GM12878 (cell line): ENCODE measurements around the gene SEC23IP. TPM values are rescaled to one million over a fixed set of nuclear protein-coding genes. Genes with fewer than 3 reads are reported as not detected.

ENCODE experiments used
- ATAC-seq: fragments of 200-7000 bp; cut with Tn5 transposase; 3 replicates; pipeline ENCODE4 v1.9.1; 2020; ENCODE audit warnings: mild to moderate bottlenecking, moderate library complexity
- BruUV-seq: library from RNA; stranded (reverse); fragments of 400-500 nt; replicated peaks from 2 replicates; lab custom pipeline; 2021; lab: Mats Ljungman, UMichigan
- CTCF ChIA-PET: fragments of 300-600 bp; sonication (Branson Sonifier 250); formaldehyde crosslinking; extraction: SDS; loops from one replicate; lab custom pipeline; 2021; ENCODE audit warnings: inconsistent platforms; lab: Yijun Ruan, JAX
- POLR2A ChIA-PET: fragments of 350-600 bp; formaldehyde crosslinking; extraction: SDS; loops from one replicate; lab custom pipeline; 2021; ENCODE audit warnings: inconsistent platforms; lab: Charles Lee
- RAD21 ChIA-PET: fragments of 300-600 bp; sonication (Branson Sonifier 250); formaldehyde crosslinking; loops from one replicate; lab custom pipeline; 2023; ENCODE audit warnings: antibody characterized with exemption; ENCODE audit not compliant: unreplicated experiment; lab: Charles Lee
- SMC1A ChIA-PET: fragments of 300-600 bp; sonication (Branson Sonifier 250); formaldehyde crosslinking; loops from one replicate; lab custom pipeline; 2023; ENCODE audit not compliant: unreplicated experiment, uncharacterized antibody; lab: Charles Lee
- DNase-seq: peaks from one replicate; pipeline ENCODE4 v3.0.0-alpha.2; 2011; ENCODE audit warnings: low read depth, low spot score
- FAIRE-seq: peaks from 3 replicates; lab custom pipeline; 2011; peaks lifted over from hg19 to GRCh38; lab: Jason Lieb, UNC
- H2AFZ ChIP-seq: 2 replicates; pipeline ENCODE4 v1.6.0; 2011; ENCODE audit warnings: low read depth, low read length, control low read depth; ENCODE audit not compliant: control insufficient read depth
- H3K27ac ChIP-seq: 2 replicates; pipeline ENCODE4 v1.5.1; 2011; ENCODE audit warnings: control low read depth; ENCODE audit not compliant: control insufficient read depth, insufficient read depth
- H3K27me3 ChIP-seq, 2 experiments: replicated peaks in 1 of 2; 2 replicates each; pipeline versions ENCODE4 v1.6.0 to v1.6.1; 2011; ENCODE audit warnings: low read length in 1 of 2; ENCODE audit not compliant: control insufficient read depth in 2 of 2, insufficient read depth in 2 of 2
- H3K36me3 ChIP-seq, 2 experiments: 2 replicates each; pipeline ENCODE4 v1.5.1; 2011; ENCODE audit warnings: low read length in 1 of 2; ENCODE audit not compliant: control insufficient read depth in 2 of 2, insufficient read depth in 2 of 2
- H3K4me1 ChIP-seq: 2 replicates; pipeline ENCODE4 v1.6.1; 2011; ENCODE audit warnings: mild to moderate bottlenecking, low read length, moderate library complexity, mixed read lengths; ENCODE audit not compliant: control insufficient read depth, insufficient read depth
- H3K4me2 ChIP-seq: 2 replicates; pipeline ENCODE4 v1.6.0; 2011; ENCODE audit warnings: control low read depth; ENCODE audit not compliant: control insufficient read depth, insufficient read depth
- H3K4me3 ChIP-seq: fragments of 200-600 bp; sonication (generic); 2 replicates; pipeline ENCODE4 v1.5.1; 2016
- H3K79me2 ChIP-seq: 2 replicates; pipeline ENCODE4 v1.6.0; 2011; ENCODE audit warnings: low read length; ENCODE audit not compliant: control insufficient read depth, insufficient read depth
- H3K9ac ChIP-seq: 2 replicates; pipeline ENCODE4 v1.8.0; 2011; ENCODE audit warnings: low read length, control low read depth, mixed read lengths; ENCODE audit not compliant: control insufficient read depth, insufficient read depth
- H3K9me3 ChIP-seq: replicated peaks from 3 replicates; pipeline ENCODE4 v1.5.1; 2011; ENCODE audit warnings: mild to moderate bottlenecking, low read length; ENCODE audit not compliant: control insufficient read depth, insufficient read depth
- H4K20me1 ChIP-seq: 2 replicates; pipeline ENCODE4 v1.6.0; 2011; ENCODE audit not compliant: control insufficient read depth, insufficient read depth
- SIX5 ChIP-seq: IDR thresholded peaks from 2 replicates; pipeline ENCODE4 v1.6.1; 2011; ENCODE audit warnings: mild to moderate bottlenecking, low read depth, low read length, moderate library complexity; ENCODE audit not compliant: severe bottlenecking
- SPI1 ChIP-seq: IDR thresholded peaks from 2 replicates; pipeline ENCODE4 v1.6.1; 2011; ENCODE audit warnings: low read depth, mild to moderate bottlenecking, low read length, moderate library complexity, borderline replicate concordance; ENCODE audit not compliant: insufficient read depth
- SRF ChIP-seq, 2 experiments: IDR thresholded peaks; 2 replicates each; pipeline ENCODE4 v1.6.1; 2011; ENCODE audit warnings: low read depth in 2 of 2, low read length in 2 of 2, mild to moderate bottlenecking in 1 of 2, moderate library complexity in 1 of 2
- WGBS: methylation state at CpG from one replicate; pipeline ENCODE4 v1.1.6; 2016; ENCODE audit warnings: low lambda C conversion rate; ENCODE audit not compliant: insufficient replicate concordance, insufficient coverage; ENCODE audit errors: missing lambda C conversion rate; 5-methylcytosine and 5-hydroxymethylcytosine counted together
- in situ Hi-C: fragments of 300-500 bp; cut with MboI; formaldehyde crosslinking; loops from 9 replicates; pipeline ENCODE4 v1.14.3; 2018; ENCODE audit warnings: mixed read lengths
- intact Hi-C: fragments of 100-400 bp; cut with micrococcal nuclease; formaldehyde crosslinking; loops from one replicate; pipeline ENCODE4 v1.14.2; 2022; ENCODE audit not compliant: unreplicated experiment
- polyA plus RNA-seq, 11 experiments: library from polyadenylated mRNA; depleted of rRNA in 4 of 11; unstranded in 6 of 11; stranded (reverse) in 5 of 11; fragments of >200 nt; fragmentation: Nextera tagmentation in 4 of 11; fragmentation: Illumina TruSeq in 1 of 11; extraction: Ambion mirVana in 4 of 11; extraction: Trizol in 1 of 11; gene quantifications; 1 replicate in 1 of 11; 2 replicates in 10 of 11; pipeline versions ENCODE4 v1.2.1 to v1.2.3, GENCODE V29; 2011 to 2016; ENCODE audit warnings: inconsistent platforms in 2 of 11, missing spikeins in 2 of 11, low read depth in 1 of 11
- total RNA-seq, 4 experiments: library from RNA; depleted of rRNA in 3 of 4; stranded (reverse); fragments of >200 nt in 3 of 4; fragmentation: Illumina TruSeq in 1 of 4; extraction: Trizol in 1 of 4; gene quantifications; 2 replicates each; pipeline versions ENCODE4 v1.2.1 to v1.2.3, GENCODE V29; 2013 to 2021

The SEC23IP gene
- total and polyA plus RNA-seq, 10 of the 15 experiments (the other 5 are each of a cell fraction or from before 2014, with no cell fraction given) = 15.1 to 82.5 (median 36.0) TPM

GRCh38 chr10:119863951-119864565 is 28.5 kb upstream of the SEC23IP start (continued):
- no peak for TF ChIP-seq SIX5
- peak; percentile 57; the same call in 1 of the 2 replicates for TF ChIP-seq SPI1

GRCh38 chr10:119865699-119866240 is 26.8 kb upstream of the SEC23IP start:
- POLR2A ChIA-PET = no interaction called here
- no peaks in the 10 kb centered on the region for H4K20me1 ChIP-seq
- in situ Hi-C loops = no loop called here

More at GRCh38 chr10:119865699-119866240, 26.8 kb upstream of the SEC23IP start:
- H3K36me3 ChIP-seq = peaks cover 0 to 7% of the 10 kb centered on the region in 2 experiments; a peak in 2 of 4 replicates
- RAD21 ChIA-PET = interaction anchor here (1.1 kb wide), 1 partner anchor 115 kb away, joined by 3 read pairs; no protein-coding TSS in a partner anchor
- H2AFZ ChIP-seq = no peak overlapping the region
- no peak for ATAC-seq
- DNase-seq = no peak
- no peak overlapping the region for H3K27ac ChIP-seq
- H3K9ac ChIP-seq = no peak overlapping the region
- H3K4me3 ChIP-seq = no peak overlapping the region
- intact Hi-C loops = no loop called here
- SMC1A ChIA-PET = interaction anchor here (1.1 to 9.3 kb wide), 3 partner anchors 25 to 181 kb away, joined by 3 to 211 read pairs (median 14); no protein-coding TSS in a partner anchor
- no peak overlapping the region for H3K4me2 ChIP-seq
- TF ChIP-seq SPI1 (no peak), SRF (IDR thresholded peaks at IDR 0.05; ENCODE audit: low read depth in 2 of 2, low read length in 2 of 2) (no peak)
- no peak for FAIRE-seq
- CTCF ChIA-PET = interaction anchor here (1.5 to 4.6 kb wide), 4 partner anchors 10 to 181 kb away, joined by 4 to 21 read pairs (median 8); no protein-coding TSS in a partner anchor
- WGBS = 98% methylated on average over 6 of the region's 6 CpGs
- peaks cover 11% of the 10 kb centered on the region; the same call in 2 of the 3 replicates for H3K9me3 ChIP-seq
- no TSS peak for BruUV-seq
- H3K4me1 ChIP-seq = peaks cover 12% of the 10 kb centered on the region
- no peaks in the 10 kb centered on the region for H3K27me3 ChIP-seq
- H3K79me2 ChIP-seq = peaks cover 83% of the 10 kb centered on the region
